ENCODE data around the gene YWHAQ. TPM values are rescaled to one million over a fixed set of nuclear protein-coding genes. Genes with fewer than 3 reads are reported as not detected.

YWHAQ gene
- total and polyA plus RNA-seq, 2 of the 4 experiments (the other 2 are of a cell fraction): 196 to 255 TPM

DNA sequence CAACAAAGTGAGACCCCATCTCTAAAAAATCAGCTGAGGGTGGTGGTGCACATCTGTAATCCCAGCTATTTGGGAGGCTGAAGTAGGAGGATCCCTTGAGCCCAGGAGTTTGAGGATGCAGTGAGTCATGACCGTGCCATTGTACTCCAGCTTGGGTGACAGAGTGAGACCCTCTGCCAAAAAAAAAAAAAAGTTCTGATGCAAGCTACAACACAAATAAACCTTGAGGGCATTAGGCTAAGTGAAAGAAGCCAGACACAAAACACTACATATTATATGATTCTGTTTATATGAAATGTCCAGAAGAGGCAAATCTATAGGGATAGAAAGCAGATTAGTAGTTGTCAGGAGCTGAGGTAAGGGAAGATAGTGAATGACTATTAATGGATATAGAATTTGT, 13.0 kb downstream of the YWHAQ start:
- no peak overlapping the region for H3K4ac ChIP-seq (ENCODE audit: low read depth, low read length)
- no peak overlapping the region for H3K9ac ChIP-seq (ENCODE audit: low read depth, low read length)
- no TSS peak for BruUV-seq (replicated peaks)
- TF ChIP-seq MAFK (IDR thresholded peaks at IDR 0.05; ENCODE audit: low read depth, low read length): no peak
- TF ChIP-seq BHLHE40 (IDR thresholded peaks at IDR 0.05; ENCODE audit: low read depth, low read length): peak; percentile 13; the same call in 1 of the 2 replicates
- peaks cover 95% of the 10 kb centered on the region for H4K20me1 ChIP-seq (ENCODE audit: insufficient read depth, low read length)
- H2BK20ac ChIP-seq (ENCODE audit: low read depth, low read length): no peak overlapping the region
- no peak overlapping the region for H4K8ac ChIP-seq (ENCODE audit: low read depth in 2 of 2, low read length in 2 of 2)
- ChIA-PET CTCF (no interaction called here), POLR2A (ENCODE audit: unreplicated experiment) (no interaction called here)
- H3K27ac ChIP-seq (ENCODE audit: insufficient read depth, low read length): no peak overlapping the region
- H3K9me1 ChIP-seq (ENCODE audit: insufficient read depth, low read length): peaks cover 6% of the 10 kb centered on the region
- H3K79me1 ChIP-seq (ENCODE audit: low read depth in 1 of 2, low read length in 2 of 2): peaks cover 1 to 54% of the 10 kb centered on the region in 2 experiments; a peak in 3 of 4 replicates
- H2BK15ac ChIP-seq (ENCODE audit: low read depth, low read length): no peak overlapping the region
- WGBS, 2 experiments (ENCODE audit: extremely low coverage in 2 of 2, insufficient read length in 1 of 2): no CpG with 5 or more reads among the region's 1 CpG
- H2AK9ac ChIP-seq (replicated peaks; ENCODE audit: low read depth, low read length, poor library complexity): no peak overlapping the region
- no peak overlapping the region for H4K91ac ChIP-seq (ENCODE audit: insufficient read depth, low read depth, low read length)
- H3K23ac ChIP-seq (ENCODE audit: low read depth, low read length): no peak overlapping the region
- no peaks in the 10 kb centered on the region for H3K27me3 ChIP-seq (ENCODE audit: control insufficient read depth, insufficient read depth, low read length)
- H3K4me1 ChIP-seq (ENCODE audit: control insufficient read depth, insufficient read depth, low read length): peaks cover 10% of the 10 kb centered on the region
- no peak overlapping the region for H2AFZ ChIP-seq (replicated peaks; ENCODE audit: low read length, poor library complexity)
- intact Hi-C loops (cut with micrococcal nuclease) (no loop called here), in situ Hi-C loops (cut with MboI; ENCODE audit: low sequenced_read_pairs) (no loop called here), dilution Hi-C loops (cut with HindIII; ENCODE audit: low sequenced_read_pairs, unreplicated experiment) (no loop called here)
- no peak overlapping the region for H3K56ac ChIP-seq (ENCODE audit: extremely low read depth, insufficient read depth, low read length)
- no peak overlapping the region for H3K4me2 ChIP-seq (ENCODE audit: low read depth, low read length)
- no peak overlapping the region for H2BK5ac ChIP-seq (ENCODE audit: low read depth, low read length, poor library complexity, severe bottlenecking)
- peaks cover 7% of the 10 kb centered on the region for H3K36me3 ChIP-seq (ENCODE audit: control insufficient read depth, insufficient read depth, low read length)
- no peak overlapping the region for H2AK5ac ChIP-seq (ENCODE audit: low read depth, low read length)
- H3K18ac ChIP-seq (ENCODE audit: low read depth, low read length): no peak overlapping the region
- DNase-seq (peak; percentile 68), ATAC-seq (ENCODE audit: low read depth) (no peak)
- H4K5ac ChIP-seq (ENCODE audit: low read depth, low read length): no peak overlapping the region
- no peak overlapping the region for H3K4me3 ChIP-seq (ENCODE audit: insufficient read depth, low read depth, low read length)
- H3K14ac ChIP-seq (replicated peaks; ENCODE audit: low read depth, low read length): no peak overlapping the region
- H2BK120ac ChIP-seq (ENCODE audit: low read depth, low read length): no peak overlapping the region
- H3K9me3 ChIP-seq (ENCODE audit: control insufficient read depth, insufficient read depth, low read length): no peaks in the 10 kb centered on the region
